Activated CD4-positive, alpha-beta T cell treated with anti-CD3 and anti-CD28 coated beads, Interleukin-2, amount 50 U/mL, for 1 hour (primary cell): ENCODE data around the gene C1QC.

Source experiments
- DNase-seq: peaks from one replicate; pipeline ENCODE4 v3.0.0-alpha.2; 2020

C1QC gene

GRCh38 chr1:22643381-22643780 lies at the start of gene C1QC:
TSS of gene C1QC (plus strand) at chr1:22643633. CDS start at chr1:22644024, 391 bp downstream.
- DNase-seq = no peak

DNA sequence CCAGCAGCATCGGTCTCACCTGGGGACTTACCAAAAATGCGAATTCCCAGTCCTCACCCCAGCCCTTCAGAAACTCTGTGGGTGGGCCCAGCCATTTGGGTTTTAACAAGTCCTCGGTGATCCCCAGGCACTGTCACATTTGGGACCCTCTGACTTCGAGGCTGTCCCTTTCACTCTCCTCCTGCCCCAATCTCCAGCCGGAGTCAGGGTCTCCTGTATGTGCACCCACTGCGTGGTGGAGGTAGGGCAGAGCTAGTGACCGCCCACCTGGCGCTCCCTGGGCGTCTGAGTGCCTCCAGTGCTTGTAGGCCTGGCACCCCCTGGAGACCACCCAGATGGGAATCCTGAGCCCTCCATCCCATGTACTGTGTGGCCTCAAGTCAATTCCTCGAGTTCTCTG lies 49.0 kb upstream of the C1QC start:
- DNase-seq = no peak

DNA sequence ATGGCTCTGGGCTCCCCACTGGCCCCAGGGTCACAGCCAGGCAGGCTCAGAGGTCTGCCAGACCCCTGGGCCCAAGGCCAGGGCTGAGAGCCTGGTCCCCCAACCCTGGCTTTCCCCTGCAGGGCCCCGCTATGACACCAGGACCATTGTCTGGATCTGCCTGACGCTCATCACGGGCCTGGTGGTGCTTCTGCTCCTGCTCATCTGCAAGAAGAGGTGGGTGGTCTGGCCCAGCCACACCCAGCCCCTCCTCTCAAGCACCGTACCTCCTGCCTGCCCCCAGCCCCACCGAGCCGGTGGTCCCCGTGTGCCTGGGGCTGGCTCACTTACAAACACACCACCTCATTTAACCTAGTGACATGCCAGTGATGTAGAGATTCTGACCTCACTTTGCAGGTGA lies 48.3 kb upstream of the C1QC start:
- DNase-seq = no peak

DNA sequence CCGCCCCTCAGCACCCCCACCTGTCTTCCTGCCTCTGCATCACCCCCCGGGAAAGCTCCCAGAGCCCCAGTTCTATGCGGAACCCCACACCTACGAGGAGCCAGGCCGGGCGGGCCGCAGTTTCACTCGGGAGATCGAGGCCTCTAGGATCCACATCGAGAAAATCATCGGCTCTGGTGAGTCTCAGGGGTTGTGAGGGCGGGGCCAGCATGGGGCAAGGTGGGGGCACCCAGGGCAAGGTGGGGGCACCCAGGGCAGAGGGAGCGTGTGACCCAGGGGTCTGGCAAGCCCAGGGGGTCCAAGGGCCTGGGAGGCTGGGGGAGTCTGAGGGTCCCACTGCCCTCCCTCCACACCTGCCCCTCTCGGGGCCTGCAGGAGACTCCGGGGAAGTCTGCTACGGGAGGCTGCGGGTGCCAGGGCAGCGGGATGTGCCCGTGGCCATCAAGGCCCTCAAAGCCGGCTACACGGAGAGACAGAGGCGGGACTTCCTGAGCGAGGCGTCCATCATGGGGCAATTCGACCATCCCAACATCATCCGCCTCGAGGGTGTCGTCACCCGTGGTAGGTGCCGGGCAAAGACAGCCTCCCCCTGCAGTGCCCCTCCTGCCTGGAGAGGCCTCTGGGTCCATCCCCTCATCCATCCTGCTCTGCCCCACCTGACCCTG lies 46.0 kb upstream of the C1QC start:
- no peak for DNase-seq

GRCh38 chr1:22597996-22598395 lies 45.4 kb upstream of the C1QC start:
- no peak for DNase-seq

- DNase-seq = no peak
Observed at GRCh38 chr1:22598736-22599135, 44.7 kb upstream of the C1QC start.

DNA sequence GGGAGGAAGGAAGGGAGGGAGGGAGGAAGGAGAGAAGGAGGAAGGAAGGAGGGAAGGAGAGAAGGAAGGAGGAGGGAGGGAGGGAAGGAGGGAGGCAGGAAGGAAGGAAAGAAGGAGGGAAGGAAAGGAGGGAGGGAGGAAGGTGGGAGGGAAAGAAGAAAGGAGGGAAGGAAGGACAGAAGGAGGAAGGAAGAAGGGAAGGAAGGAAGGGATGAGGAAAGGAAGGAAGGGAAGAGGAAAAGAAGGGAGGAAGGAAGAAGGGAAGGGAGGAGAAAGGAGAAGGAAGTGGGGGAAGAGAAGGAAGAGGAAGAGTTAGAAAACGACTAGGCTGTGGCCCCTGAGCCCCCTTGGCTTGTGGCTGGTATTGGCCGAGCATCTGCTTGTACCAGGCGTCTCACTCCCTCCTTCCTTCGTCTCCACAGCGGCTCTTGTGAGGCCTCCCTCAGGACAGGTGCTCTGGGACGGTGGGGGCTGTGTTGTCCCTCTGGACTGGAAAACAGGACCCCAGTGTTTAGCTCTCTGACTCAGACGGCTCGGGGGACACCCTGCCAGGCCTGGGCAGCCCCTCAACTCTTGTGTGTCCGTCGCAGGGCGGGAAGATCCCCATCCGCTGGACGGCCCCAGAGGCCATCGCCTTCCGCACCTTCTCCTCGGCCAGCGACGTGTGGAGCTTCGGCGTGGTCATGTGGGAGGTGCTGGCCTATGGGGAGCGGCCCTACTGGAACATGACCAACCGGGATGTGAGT lies 43.2 kb upstream of the C1QC start:
- no peak for DNase-seq

- DNase-seq = no peak
Observed at GRCh38 chr1:22600817-22601605, 42.4 kb upstream of the C1QC start.

DNA sequence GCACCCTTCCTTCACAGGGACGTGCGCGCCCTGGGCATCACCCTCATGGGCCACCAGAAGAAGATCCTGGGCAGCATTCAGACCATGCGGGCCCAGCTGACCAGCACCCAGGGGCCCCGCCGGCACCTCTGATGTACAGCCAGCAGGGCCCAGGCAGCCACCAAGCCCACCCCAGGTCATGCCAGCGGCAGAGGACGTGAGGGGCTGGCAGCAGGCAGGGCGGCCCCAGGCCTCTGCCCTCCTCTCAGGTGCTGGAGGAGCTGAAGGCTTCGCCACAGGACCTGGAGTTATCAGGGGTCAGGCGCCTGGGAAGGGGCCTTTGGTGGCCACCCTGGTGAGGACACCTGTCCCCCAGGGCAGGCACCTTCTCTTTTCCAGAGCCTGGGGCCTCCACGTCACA lies 41.8 kb upstream of the C1QC start:
- DNase-seq = no peak

DNA sequence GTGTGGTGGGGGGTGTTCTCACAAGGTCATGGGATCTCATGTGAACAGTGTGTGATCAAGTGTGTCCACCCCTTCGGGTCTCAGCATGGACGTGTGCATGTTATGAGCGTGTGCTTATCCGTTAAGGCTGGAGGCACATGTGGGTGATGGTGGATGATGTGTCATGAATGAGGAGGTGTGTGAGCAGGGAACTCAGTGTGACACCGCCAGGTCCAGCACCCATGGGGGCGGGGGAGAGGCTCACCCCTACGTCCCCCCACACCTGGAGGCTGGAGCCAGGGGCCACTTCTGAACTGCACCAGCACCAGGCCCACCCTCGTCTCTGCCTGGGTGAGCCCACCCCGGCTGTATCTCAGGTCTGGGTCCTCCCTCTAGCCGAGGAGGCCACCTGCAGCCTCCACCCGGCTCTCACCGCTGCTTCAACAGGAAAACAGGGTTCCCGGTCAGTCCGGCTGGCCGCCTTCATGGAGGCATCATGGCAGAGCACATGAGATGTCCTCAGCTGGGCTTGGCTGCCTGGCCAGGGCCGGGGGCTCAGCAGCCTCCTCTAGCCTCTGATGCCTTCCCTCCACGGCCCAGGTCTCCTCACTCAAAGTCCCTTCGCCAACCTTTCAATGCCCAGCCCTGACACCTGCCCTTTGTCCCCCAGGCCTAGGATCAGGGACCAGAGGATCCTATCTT lies 41.2 kb upstream of the C1QC start:
- no peak for DNase-seq

DNA sequence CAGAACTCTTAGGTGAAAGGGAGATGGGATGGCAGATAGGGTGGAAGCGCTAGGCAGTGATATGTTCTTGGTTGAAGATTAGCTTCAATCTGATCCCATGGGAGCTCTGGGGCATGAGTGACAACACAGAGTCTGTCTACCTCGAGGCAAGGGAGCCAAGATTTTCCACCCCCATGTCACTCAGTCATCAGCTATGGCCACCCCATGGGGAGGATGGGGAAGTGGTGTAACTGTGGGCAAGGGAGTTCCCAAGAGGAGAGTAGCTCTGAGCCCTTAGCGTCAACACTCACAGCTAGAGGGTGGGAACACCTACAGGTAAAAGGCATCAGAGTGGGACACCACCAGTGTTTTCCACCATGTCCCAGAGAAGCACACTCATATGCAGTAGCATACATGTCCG lies 37.3 kb upstream of the C1QC start:
- no peak for DNase-seq

- no peak for DNase-seq
Observed at GRCh38 chr1:22607154-22607553, 36.3 kb upstream of the C1QC start.

GRCh38 chr1:22608361-22608760 lies 35.1 kb upstream of the C1QC start:
- DNase-seq = no peak

DNA sequence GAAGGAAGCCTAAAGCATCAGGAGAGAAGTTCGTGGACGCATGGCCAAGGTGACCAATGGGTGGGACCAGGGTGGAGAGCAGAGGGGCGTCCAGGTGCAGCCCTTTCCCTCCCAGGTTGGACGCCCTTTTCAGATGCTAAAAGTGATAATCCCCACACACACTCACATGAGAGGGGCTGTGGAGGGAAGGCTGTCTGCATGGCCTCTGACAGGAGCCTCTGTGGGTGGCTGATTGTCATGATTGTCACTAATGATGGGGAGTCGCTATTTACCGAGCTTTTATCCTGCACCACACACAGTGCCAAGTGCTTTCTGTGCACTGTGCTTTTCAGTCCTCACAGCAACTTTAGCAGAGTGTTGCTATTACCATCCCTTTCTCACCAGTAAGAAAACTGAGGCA lies 34.1 kb upstream of the C1QC start:
- DNase-seq = no peak

- DNase-seq = no peak
Observed at GRCh38 chr1:22611530-22611947, 31.9 kb upstream of the C1QC start.

- no peak for DNase-seq
Observed at GRCh38 chr1:22612671-22613571, 30.5 kb upstream of the C1QC start.

DNA sequence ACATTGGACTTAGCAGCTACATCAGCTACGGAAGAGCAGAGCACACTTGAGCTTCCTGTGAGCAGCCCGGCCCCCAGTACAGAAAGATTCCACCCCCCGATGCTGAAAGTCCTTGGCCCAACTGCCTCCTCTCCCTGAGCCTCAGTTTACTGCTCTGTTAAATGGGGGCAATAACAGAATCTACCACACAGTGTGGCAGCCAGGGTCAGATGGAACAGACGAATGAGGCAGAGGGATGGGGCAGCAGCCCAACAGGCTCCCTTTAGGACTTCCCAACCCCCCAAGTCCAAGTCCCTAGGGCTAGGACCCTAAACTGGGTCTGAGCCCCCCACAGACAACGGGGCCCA lies 29.9 kb upstream of the C1QC start:
- DNase-seq = no peak

GRCh38 chr1:22613951-22614350 lies 29.5 kb upstream of the C1QC start:
- no peak for DNase-seq

- DNase-seq = no peak
Observed at GRCh38 chr1:22615886-22616285, 27.5 kb upstream of the C1QC start.

GRCh38 chr1:22616571-22616970 lies 26.9 kb upstream of the C1QC start:
- DNase-seq = no peak

- DNase-seq = no peak
Observed at GRCh38 chr1:22618056-22618455, 25.4 kb upstream of the C1QC start.

DNA sequence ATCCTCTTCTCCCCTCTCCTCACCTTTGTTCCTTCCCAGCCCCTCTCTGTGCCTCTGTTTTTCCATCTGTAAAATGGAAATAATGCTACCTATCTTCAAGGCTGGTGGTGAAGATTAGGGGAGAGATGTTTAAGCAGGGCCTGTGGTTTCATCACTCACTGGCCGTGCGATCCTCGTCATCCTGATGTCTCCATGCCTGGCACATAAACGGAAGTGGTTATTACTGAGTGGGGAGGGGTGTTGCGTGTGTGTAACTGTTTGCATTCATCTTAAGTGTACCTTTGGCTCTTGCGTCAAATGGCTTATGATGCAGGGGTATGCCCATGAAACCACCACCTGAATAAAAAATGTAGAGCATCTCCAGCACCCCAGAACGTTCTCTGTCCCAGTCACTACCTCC lies 24.2 kb upstream of the C1QC start:
- no peak for DNase-seq
